Panc1 (cell line): ENCODE results near the gene CHST6.

ENCODE experiments used
- POLR2AphosphoS5 ChIP-seq: IDR thresholded peaks from 2 replicates; pipeline ENCODE4 v1.6.1; 2012; ENCODE audit warnings: mild to moderate bottlenecking, low read depth, low read length, moderate library complexity
- SIN3A ChIP-seq: IDR thresholded peaks from 2 replicates; pipeline ENCODE4 v1.6.1; 2012; ENCODE audit warnings: low read depth, mild to moderate bottlenecking, low read length, moderate library complexity, borderline replicate concordance; ENCODE audit not compliant: insufficient read depth
- TF ChIP-seq, protein P1 (sequence below), 2 experiments: IDR thresholded peaks; 2 replicates each; pipeline ENCODE4 v1.6.1; 2011 to 2012; ENCODE audit warnings: low read depth in 2 of 2, control low read depth in 1 of 2, low read length in 1 of 2, mild to moderate bottlenecking in 1 of 2, moderate library complexity in 1 of 2; ENCODE audit not compliant: insufficient read depth in 1 of 2
- TF ChIP-seq, protein P2 (sequence below): fragments of 450-650 bp; IDR thresholded peaks from 2 replicates; pipeline ENCODE4 v1.5.1; 2017; ENCODE audit warnings: mild to moderate bottlenecking

DNA sequence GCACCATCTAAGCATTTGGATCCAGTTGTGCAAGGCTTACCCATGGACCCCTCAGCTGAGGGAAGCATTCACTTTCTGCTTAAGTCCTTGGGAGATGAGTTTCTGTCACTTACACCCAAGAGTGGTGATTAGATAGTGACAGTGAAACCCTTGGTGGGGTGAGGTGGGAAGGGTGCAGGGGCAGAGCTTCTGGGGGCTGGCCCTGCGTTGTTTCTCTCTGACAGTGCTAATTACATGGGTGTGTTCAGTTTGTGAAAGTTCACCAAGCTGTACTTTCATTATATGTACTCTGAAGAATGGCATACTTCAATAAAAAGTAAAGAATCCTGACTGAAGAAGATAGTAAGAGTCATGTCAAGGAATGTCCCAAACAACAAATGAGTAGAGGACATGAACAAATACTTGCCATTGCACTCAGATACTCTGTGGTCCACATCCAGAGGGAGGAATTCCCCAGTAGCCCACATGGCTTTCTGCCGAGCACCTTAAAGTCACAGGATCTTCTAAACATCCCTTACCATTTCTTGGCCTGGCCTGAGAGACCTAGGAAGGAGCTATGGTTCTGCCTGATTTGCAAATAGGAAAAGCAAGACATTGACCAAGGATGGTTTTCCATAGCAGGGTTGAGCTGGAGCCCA, 8.4 kb downstream of the CHST6 start:
- TF ChIP-seq, protein P1, sequence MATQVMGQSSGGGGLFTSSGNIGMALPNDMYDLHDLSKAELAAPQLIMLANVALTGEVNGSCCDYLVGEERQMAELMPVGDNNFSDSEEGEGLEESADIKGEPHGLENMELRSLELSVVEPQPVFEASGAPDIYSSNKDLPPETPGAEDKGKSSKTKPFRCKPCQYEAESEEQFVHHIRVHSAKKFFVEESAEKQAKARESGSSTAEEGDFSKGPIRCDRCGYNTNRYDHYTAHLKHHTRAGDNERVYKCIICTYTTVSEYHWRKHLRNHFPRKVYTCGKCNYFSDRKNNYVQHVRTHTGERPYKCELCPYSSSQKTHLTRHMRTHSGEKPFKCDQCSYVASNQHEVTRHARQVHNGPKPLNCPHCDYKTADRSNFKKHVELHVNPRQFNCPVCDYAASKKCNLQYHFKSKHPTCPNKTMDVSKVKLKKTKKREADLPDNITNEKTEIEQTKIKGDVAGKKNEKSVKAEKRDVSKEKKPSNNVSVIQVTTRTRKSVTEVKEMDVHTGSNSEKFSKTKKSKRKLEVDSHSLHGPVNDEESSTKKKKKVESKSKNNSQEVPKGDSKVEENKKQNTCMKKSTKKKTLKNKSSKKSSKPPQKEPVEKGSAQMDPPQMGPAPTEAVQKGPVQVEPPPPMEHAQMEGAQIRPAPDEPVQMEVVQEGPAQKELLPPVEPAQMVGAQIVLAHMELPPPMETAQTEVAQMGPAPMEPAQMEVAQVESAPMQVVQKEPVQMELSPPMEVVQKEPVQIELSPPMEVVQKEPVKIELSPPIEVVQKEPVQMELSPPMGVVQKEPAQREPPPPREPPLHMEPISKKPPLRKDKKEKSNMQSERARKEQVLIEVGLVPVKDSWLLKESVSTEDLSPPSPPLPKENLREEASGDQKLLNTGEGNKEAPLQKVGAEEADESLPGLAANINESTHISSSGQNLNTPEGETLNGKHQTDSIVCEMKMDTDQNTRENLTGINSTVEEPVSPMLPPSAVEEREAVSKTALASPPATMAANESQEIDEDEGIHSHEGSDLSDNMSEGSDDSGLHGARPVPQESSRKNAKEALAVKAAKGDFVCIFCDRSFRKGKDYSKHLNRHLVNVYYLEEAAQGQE (IDR thresholded peaks at IDR 0.05; ENCODE audit: insufficient read depth in 1 of 2, low read depth in 2 of 2, low read length in 1 of 2): no peak
- TF ChIP-seq, protein P2, sequence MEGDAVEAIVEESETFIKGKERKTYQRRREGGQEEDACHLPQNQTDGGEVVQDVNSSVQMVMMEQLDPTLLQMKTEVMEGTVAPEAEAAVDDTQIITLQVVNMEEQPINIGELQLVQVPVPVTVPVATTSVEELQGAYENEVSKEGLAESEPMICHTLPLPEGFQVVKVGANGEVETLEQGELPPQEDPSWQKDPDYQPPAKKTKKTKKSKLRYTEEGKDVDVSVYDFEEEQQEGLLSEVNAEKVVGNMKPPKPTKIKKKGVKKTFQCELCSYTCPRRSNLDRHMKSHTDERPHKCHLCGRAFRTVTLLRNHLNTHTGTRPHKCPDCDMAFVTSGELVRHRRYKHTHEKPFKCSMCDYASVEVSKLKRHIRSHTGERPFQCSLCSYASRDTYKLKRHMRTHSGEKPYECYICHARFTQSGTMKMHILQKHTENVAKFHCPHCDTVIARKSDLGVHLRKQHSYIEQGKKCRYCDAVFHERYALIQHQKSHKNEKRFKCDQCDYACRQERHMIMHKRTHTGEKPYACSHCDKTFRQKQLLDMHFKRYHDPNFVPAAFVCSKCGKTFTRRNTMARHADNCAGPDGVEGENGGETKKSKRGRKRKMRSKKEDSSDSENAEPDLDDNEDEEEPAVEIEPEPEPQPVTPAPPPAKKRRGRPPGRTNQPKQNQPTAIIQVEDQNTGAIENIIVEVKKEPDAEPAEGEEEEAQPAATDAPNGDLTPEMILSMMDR: no peak
- TF ChIP-seq POLR2AphosphoS5 (no peak), SIN3A (no peak)
